ENCODE measurements around the gene KCTD19.

GRCh38 chr16:67256701-67257230, 69.8 kb downstream of the KCTD19 start:
- no peak for TF ChIP-seq EZH2 (IDR thresholded peaks at IDR 0.05; ENCODE audit: low read length)
- TF ChIP-seq CTCF (optimal IDR thresholded peaks at IDR 0.05 in 1 of 3, IDR thresholded peaks at IDR 0.05 in 1 of 3, conservative IDR thresholded peaks at IDR 0.05 in 1 of 3; ENCODE audit: extremely low read depth in 1 of 3, insufficient read depth in 2 of 3, low read length in 3 of 3) = no peak

Measured in keratinocyte (primary cell).